Left ventricle myocardium superior (tissue), 1 donor: Measurements from ENCODE around the gene TM4SF4. TPM values are rescaled to one million over a fixed set of nuclear protein-coding genes. Genes with fewer than 3 reads are reported as not detected.
A peak's percentile ranks its signal among the peaks of the same experiment; 100 is the strongest.

Experiments
- ATAC-seq: fragments of 200-7000 bp; cut with Tn5 transposase; one replicate; pipeline ENCODE4 v1.9.1; 2020; ENCODE audit warnings: mild to moderate bottlenecking, moderate library complexity
- DNase-seq: peaks from one replicate; pipeline ENCODE4 v3.0.0-alpha.2; 2020
- intact Hi-C: fragments of 100-400 bp; cut with micrococcal nuclease; formaldehyde crosslinking; loops from one replicate; pipeline ENCODE4 v1.11.0; 2022
- total RNA-seq: library from RNA; stranded (reverse); fragmentation: NEBNext Ultra II Directional; extraction: Animal tissue kit (Norgen Biotek cat#: 25700); gene quantifications from one replicate; pipeline ENCODE4 v1.2.1, GENCODE V29; 2021
- donor health status: DM: no; HTN: yes; CAD: no; lungs with severe emphysema.

The TM4SF4 gene
- total RNA-seq, 1 donor from 2014 or later = not detected

GRCh38 chr3:149534671-149535332 lies 60.3 kb downstream of the TM4SF4 start:
- peak; percentile 43 for DNase-seq
- ATAC-seq = peak; percentile 63
- intact Hi-C loops = loop anchor here (5.0 to 10.0 kb wide), 2 partner anchors 120 to 182 kb away; partner anchors contain the start of gene WWTR1

GRCh38 chr3:149535333-149535685 lies 60.8 kb downstream of the TM4SF4 start:
- no peak for ATAC-seq
- intact Hi-C loops = loop anchor here (10.0 kb wide), 1 partner anchor 119 kb away; the partner anchor contains the start of gene WWTR1

GRCh38 chr3:149536429-149536828 lies 61.9 kb downstream of the TM4SF4 start:
- DNase-seq (peak; percentile 87), ATAC-seq (peak; percentile 92)
- intact Hi-C loops = loop anchor here (10.0 kb wide), 1 partner anchor 118 kb away; the partner anchor contains the start of gene WWTR1

More at GRCh38 chr3:149535333-149535685, 60.8 kb downstream of the TM4SF4 start:
- no peak for DNase-seq

GRCh38 chr3:149538371-149538770 lies 63.9 kb downstream of the TM4SF4 start:
- ATAC-seq = no peak
- intact Hi-C loops = loop anchor here (10.0 kb wide), 1 partner anchor 116 kb away; the partner anchor contains the start of gene WWTR1
- no peak for DNase-seq

- ATAC-seq (no peak), DNase-seq (no peak)
- intact Hi-C loops = no loop called here
Measured at GRCh38 chr3:149541091-149541491, 66.6 kb downstream of the TM4SF4 start.

- no peak for ATAC-seq
- intact Hi-C loops = no loop called here
- no peak for DNase-seq
Measured at GRCh38 chr3:149542375-149543312, 68.1 kb downstream of the TM4SF4 start.

- ATAC-seq (no peak), DNase-seq (no peak)
- intact Hi-C loops = no loop called here
Measured at GRCh38 chr3:149545049-149545448, 70.6 kb downstream of the TM4SF4 start.

GRCh38 chr3:149547413-149547812 lies 72.9 kb downstream of the TM4SF4 start:
- ATAC-seq (peak; percentile 83), DNase-seq (peak; percentile 75)
- intact Hi-C loops = no loop called here

GRCh38 chr3:149547954-149548668 lies 73.6 kb downstream of the TM4SF4 start:
- DNase-seq (peak; percentile 39), ATAC-seq (peak; percentile 86)
- intact Hi-C loops = no loop called here

GRCh38 chr3:149548669-149549065 lies 74.2 kb downstream of the TM4SF4 start:
- DNase-seq = no peak
- no peak for ATAC-seq
- intact Hi-C loops = no loop called here

GRCh38 chr3:149551500-149551899 lies 77.0 kb downstream of the TM4SF4 start:
- intact Hi-C loops = no loop called here
- no peak for ATAC-seq
- no peak for DNase-seq

GRCh38 chr3:149552700-149553099 lies 78.2 kb downstream of the TM4SF4 start:
- ATAC-seq = no peak
- intact Hi-C loops = no loop called here
- DNase-seq = no peak

Other genes with a start within 250 kb of the TM4SF4 start
- gene TM4SF18, start 141.1 kb upstream of the TM4SF4 start, total RNA-seq = 11.6 TPM
- gene TM4SF1, start 97.0 kb upstream of the TM4SF4 start, total RNA-seq = 112 TPM
- 40.0 TPM for gene WWTR1, start 183.3 kb downstream of the TM4SF4 start, total RNA-seq